Testis (tissue), 3 donors: ENCODE data around the gene HOXD3. TPM values are rescaled to one million over a fixed set of nuclear protein-coding genes. Genes with fewer than 3 reads are reported as not detected.

ENCODE experiments used
- DNase-seq: peaks from one replicate; pipeline ENCODE4 v3.0.0-alpha.2; 2019
- H3K27ac ChIP-seq, 2 donors: fragments of 200-600 bp; sonication (generic); one replicate each; pipeline ENCODE4 v1.5.1; 2019
- H3K27me3 ChIP-seq: fragments of 200-600 bp; sonication (generic); one replicate; pipeline ENCODE4 v1.5.1; 2019
- H3K36me3 ChIP-seq: fragments of 200-600 bp; sonication (generic); one replicate; pipeline ENCODE4 v1.5.1; 2017; ENCODE audit warnings: low read depth; ENCODE audit errors: missing control alignments
- H3K4me1 ChIP-seq: fragments of 200-600 bp; sonication (generic); one replicate; pipeline ENCODE4 v1.5.1; 2019
- H3K4me3 ChIP-seq, 2 donors: fragments of 200-600 bp; sonication (generic); one replicate each; pipeline ENCODE4 v1.5.1; 2017 to 2019
- H3K9me3 ChIP-seq: fragments of 200-600 bp; sonication (generic); one replicate; pipeline ENCODE4 v1.5.1; 2017
- POLR2A ChIP-seq: fragments of 450-650 bp; IDR thresholded peaks from one replicate; pipeline ENCODE4 v1.6.1; 2017; ENCODE audit warnings: antibody characterized with exemption, mild to moderate bottlenecking, moderate library complexity
- WGBS, 2 donors: methylation state at CpG; one replicate each; pipeline ENCODE4 v1.1.5; 2018; 5-methylcytosine and 5-hydroxymethylcytosine counted together
- intact Hi-C: fragments of 100-400 bp; cut with DNase I; formaldehyde crosslinking; loops from one replicate; pipeline ENCODE4 v1.15.1; 2023; ENCODE audit warnings: low total_unique reads
- polyA plus RNA-seq: library from polyadenylated mRNA; stranded (reverse); fragments of 350-450 nt; fragmentation: Illumina TruSeq; extraction: RNeasy Lipid Tissue Mini Kit (QIAGEN cat#74804); gene quantifications from one replicate; pipeline ENCODE4 v1.2.3, GENCODE V29; 2014; ENCODE audit warnings: low read depth, low replicate concordance; ENCODE audit not compliant: insufficient read depth
- total RNA-seq, 2 donors: library from RNA; depleted of rRNA; stranded (reverse); fragments of >200 nt; gene quantifications; one replicate each; pipeline ENCODE4 v1.2.3, GENCODE V29; 2016
- TF ChIP-seq, protein P1 (sequence below), 3 experiments: fragments of 450-650 bp in 2 of 3; fragments of 200-600 bp in 1 of 3; sonication (generic) in 1 of 3; IDR thresholded peaks; one replicate each; pipeline ENCODE4 v1.5.1; 2016 to 2019; ENCODE audit warnings: antibody characterized with exemption in 3 of 3, mild to moderate bottlenecking in 2 of 3, moderate library complexity in 1 of 3

HOXD3 gene
- total and polyA plus RNA-seq, 3 donors from 2014 or later = 2.7 to 22.3 (median 14.0) TPM

GRCh38 chr2:176114120-176114929, 42.8 kb upstream of the HOXD3 start:
- TF ChIP-seq, protein P1, sequence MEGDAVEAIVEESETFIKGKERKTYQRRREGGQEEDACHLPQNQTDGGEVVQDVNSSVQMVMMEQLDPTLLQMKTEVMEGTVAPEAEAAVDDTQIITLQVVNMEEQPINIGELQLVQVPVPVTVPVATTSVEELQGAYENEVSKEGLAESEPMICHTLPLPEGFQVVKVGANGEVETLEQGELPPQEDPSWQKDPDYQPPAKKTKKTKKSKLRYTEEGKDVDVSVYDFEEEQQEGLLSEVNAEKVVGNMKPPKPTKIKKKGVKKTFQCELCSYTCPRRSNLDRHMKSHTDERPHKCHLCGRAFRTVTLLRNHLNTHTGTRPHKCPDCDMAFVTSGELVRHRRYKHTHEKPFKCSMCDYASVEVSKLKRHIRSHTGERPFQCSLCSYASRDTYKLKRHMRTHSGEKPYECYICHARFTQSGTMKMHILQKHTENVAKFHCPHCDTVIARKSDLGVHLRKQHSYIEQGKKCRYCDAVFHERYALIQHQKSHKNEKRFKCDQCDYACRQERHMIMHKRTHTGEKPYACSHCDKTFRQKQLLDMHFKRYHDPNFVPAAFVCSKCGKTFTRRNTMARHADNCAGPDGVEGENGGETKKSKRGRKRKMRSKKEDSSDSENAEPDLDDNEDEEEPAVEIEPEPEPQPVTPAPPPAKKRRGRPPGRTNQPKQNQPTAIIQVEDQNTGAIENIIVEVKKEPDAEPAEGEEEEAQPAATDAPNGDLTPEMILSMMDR (IDR thresholded peaks at IDR 0.05) = no peak
- TF ChIP-seq POLR2A = no peak
- Histone ChIP-seq H3K36me3 (no peaks in the 10 kb centered on the region), H3K9me3 (no peaks in the 10 kb centered on the region), H3K4me3 (no peak overlapping the region), H3K27ac (no peak overlapping the region), H3K4me1 (no peaks in the 10 kb centered on the region), H3K27me3 (no peaks in the 10 kb centered on the region)
- intact Hi-C loops = no loop called here
- no peak for DNase-seq
- WGBS, 2 donors = 45 to 55% methylated on average over 26 of the region's 26 CpGs

DNA sequence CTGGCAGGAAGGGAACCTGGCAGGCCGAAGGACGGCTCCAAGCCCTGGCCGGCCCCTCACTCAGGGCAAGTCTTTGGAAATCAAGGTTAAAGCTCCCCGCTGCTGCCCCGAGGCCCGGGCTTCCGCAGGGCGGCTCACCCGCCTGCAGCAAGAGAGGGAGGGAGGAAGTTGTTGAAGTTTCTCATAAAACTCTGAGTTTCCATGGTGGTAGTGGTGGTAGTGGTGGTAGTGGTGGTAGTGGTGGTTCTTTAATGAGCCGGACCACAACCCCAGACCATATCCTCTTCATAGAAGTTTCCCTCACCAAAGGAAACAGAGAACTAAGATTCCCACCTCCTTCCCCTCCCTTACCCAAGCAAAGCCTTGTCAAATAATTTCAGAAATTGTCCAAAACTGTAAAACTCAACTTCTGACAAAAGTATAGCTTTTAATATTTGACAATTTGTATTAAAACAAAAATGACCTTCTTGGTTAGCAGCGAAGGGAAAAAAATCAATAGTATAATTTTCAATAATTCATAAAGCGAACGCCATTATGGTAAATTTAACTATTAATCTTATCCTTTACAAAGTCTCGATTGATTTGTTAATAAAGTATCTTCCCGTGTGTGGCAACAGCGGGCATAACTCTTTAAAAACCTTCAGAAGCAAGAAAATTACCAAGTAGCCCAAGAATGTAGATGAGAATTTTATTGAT, 42.0 kb upstream of the HOXD3 start:
- TF ChIP-seq, protein P1 (IDR thresholded peaks at IDR 0.05) = no peak
- TF ChIP-seq POLR2A = no peak
- H3K4me1 ChIP-seq = no peaks in the 10 kb centered on the region
- H3K36me3 ChIP-seq = no peaks in the 10 kb centered on the region
- peak overlapping the region in 1 of 2 donors; percentile 87 for H3K27ac ChIP-seq
- H3K9me3 ChIP-seq = no peaks in the 10 kb centered on the region
- no peak overlapping the region for H3K4me3 ChIP-seq
- no peaks in the 10 kb centered on the region for H3K27me3 ChIP-seq
- WGBS, 2 donors = 54 to 63% methylated on average over 16 of the region's 16 CpGs
- no peak for DNase-seq
- intact Hi-C loops = no loop called here

DNA sequence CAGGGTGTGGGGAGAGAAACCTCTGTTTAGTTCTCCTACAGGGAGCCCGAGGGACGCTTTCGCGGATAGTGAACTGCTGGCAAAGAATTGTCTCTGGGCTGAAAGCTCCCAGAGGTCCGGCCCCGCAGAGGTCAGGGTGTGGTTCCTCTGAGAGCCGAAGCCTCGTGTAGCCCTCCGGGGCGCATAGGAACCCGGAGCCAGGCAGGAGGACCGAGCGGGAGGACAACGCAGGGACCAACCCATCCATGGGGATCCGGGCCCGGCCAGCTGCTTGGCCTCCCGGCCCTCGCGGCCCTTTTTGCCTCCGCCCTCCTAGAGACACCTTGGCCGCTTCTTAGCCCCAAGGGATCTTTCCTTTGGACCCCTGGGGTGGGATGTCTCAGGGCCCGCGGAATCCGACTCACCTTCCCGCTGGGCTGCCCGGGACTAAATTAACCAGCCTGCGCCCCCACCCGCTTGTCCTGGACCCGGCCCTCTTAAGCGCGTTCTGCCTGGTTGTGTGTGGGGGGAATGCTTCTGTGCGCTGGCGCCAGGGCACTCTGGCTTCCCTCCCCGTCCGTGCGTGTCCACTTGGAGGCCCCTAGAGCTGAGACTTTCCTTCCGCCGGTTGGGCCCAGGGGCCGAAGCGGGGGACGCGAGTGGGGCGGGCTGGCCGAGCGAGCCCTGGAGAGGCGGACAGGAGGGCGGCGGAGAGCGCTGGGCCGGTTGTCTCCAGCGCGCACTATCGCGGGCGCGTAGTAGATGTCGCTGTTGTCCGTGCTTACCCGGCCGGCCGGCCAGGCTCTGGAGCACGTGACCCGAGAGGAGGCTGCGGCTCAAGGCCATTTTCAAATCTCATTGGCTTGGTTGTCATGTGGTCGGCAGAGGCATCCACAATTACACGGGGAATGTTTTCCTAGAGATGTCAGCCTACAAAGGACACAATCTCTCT, 41.0 kb upstream of the HOXD3 start, which contains the start of gene HOXD10:
Gene HOXD10, plus strand, starts transcription at position 896 of the 931 bp plus-strand sequence. CDS start 56 bp downstream, outside the sequence.
- peak within 1 kb of the TSS; percentile 95 to 98 for H3K27ac ChIP-seq
- WGBS, 2 donors = 1 to 3% methylated on average over 23 to 51 of the region's 66 CpGs
- no peaks in the 10 kb centered on the region for H3K4me1 ChIP-seq
- peak; percentile 90 for DNase-seq
- H3K36me3 ChIP-seq = no peaks in the 10 kb centered on the region
- peak within 1 kb of the TSS; percentile 46 to 51 for H3K4me3 ChIP-seq
- TF ChIP-seq, protein P1 (IDR thresholded peaks at IDR 0.05) = peak; percentile 33 to 50 (median 41)
- TF ChIP-seq POLR2A = peak; percentile 28
- H3K9me3 ChIP-seq = no peaks in the 10 kb centered on the region
- H3K27me3 ChIP-seq = no peaks in the 10 kb centered on the region
- intact Hi-C loops = no loop called here

DNA sequence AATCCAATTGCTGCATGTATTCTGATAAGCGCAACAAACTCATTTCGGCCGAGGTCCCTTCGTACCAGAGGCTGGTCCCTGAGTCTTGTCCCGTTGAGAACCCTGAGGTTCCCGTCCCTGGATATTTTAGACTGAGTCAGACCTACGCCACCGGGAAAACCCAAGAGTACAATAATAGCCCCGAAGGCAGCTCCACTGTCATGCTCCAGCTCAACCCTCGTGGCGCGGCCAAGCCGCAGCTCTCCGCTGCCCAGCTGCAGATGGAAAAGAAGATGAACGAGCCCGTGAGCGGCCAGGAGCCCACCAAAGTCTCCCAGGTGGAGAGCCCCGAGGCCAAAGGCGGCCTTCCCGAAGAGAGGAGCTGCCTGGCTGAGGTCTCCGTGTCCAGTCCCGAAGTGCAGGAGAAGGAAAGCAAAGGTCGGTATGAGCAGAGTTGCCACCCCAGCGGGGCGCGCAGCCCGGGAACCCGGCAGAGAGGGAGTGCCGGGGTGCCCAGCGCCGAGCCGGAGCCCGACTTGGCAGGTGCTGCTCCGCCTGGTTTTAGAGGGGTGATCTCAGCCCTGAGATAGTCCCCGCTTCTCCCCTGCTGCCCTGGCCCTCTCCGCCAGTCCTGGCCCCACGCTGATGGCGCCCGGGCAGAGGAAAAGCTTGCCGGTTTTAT, 39.8 kb upstream of the HOXD3 start:
- H3K27ac ChIP-seq = peak overlapping the region; percentile 95 to 98
- WGBS, 2 donors = 0 to 4% methylated on average over 2 to 40 of the region's 40 CpGs
- intact Hi-C loops = no loop called here
- H3K4me3 ChIP-seq = peak overlapping the region; percentile 46 to 51
- no peaks in the 10 kb centered on the region for H3K36me3 ChIP-seq
- no peaks in the 10 kb centered on the region for H3K27me3 ChIP-seq
- H3K9me3 ChIP-seq = no peaks in the 10 kb centered on the region
- no peak for DNase-seq
- H3K4me1 ChIP-seq = no peaks in the 10 kb centered on the region
- TF ChIP-seq POLR2A = no peak
- TF ChIP-seq, protein P1 (IDR thresholded peaks at IDR 0.05) = no peak
